Ovary (tissue), 3 donors: Measurements from ENCODE around the gene SORCS2.

Source experiments
- EP300 ChIP-seq: sonication (generic); formaldehyde crosslinking; IDR thresholded peaks from one replicate; pipeline ENCODE4 v1.6.1; 2017; ENCODE audit warnings: antibody characterized with exemption
- POLR2A ChIP-seq: fragments of 450-650 bp; IDR thresholded peaks from one replicate; pipeline ENCODE4 v1.6.1; 2017; ENCODE audit warnings: antibody characterized with exemption, mild to moderate bottlenecking, moderate library complexity
- TF ChIP-seq, protein P1 (sequence below), 3 donors: fragments of 450-650 bp in 2 of 3; fragments of 200-600 bp in 1 of 3; IDR thresholded peaks; one replicate each; pipeline versions ENCODE4 v1.5.1 to v1.8.0; 2016 to 2022; ENCODE audit warnings: antibody characterized with exemption in 3 of 3, mild to moderate bottlenecking in 1 of 3
- donor health status: DM: no; HTN: no; CAD: no.

DNA sequence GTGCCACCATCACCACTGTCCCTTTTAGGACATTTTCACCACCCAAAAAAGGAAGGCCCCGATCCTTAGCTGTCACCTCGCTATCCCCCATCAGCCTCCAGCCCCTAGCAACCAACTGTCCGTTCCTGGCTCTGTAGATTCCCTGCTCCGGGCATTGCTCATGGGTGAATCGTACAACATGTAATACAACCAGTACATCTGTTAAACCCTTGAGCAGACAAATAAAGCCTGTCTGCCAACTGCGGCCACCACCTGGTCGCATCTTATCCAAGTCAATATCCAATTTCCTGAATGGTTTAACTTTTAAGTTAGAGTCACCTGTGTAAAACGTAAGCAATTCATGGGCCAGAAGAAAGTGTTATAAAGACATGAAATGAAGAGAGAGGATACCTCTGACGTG lies 495.5 kb downstream of the SORCS2 start:
- TF ChIP-seq POLR2A (no peak), EP300 (no peak)
- TF ChIP-seq, protein P1, sequence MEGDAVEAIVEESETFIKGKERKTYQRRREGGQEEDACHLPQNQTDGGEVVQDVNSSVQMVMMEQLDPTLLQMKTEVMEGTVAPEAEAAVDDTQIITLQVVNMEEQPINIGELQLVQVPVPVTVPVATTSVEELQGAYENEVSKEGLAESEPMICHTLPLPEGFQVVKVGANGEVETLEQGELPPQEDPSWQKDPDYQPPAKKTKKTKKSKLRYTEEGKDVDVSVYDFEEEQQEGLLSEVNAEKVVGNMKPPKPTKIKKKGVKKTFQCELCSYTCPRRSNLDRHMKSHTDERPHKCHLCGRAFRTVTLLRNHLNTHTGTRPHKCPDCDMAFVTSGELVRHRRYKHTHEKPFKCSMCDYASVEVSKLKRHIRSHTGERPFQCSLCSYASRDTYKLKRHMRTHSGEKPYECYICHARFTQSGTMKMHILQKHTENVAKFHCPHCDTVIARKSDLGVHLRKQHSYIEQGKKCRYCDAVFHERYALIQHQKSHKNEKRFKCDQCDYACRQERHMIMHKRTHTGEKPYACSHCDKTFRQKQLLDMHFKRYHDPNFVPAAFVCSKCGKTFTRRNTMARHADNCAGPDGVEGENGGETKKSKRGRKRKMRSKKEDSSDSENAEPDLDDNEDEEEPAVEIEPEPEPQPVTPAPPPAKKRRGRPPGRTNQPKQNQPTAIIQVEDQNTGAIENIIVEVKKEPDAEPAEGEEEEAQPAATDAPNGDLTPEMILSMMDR (IDR thresholded peaks at IDR 0.05): no peak
